Uterus (tissue), 2 donors: ENCODE measurements around the gene CAVIN2.

Source experiments
- CTCF ChIP-seq, 4 experiments: fragments of 200-600 bp in 2 of 4; fragments of 450-650 bp in 2 of 4; sonication (generic) in 2 of 4; IDR thresholded peaks; one replicate each; pipeline ENCODE4 v1.5.1; 2016 to 2019; ENCODE audit warnings: antibody characterized with exemption in 4 of 4, mild to moderate bottlenecking in 2 of 4, moderate library complexity in 1 of 4
- POLR2A ChIP-seq, 2 donors: fragments of 450-650 bp; IDR thresholded peaks; one replicate each; pipeline ENCODE4 v1.6.1; 2016; ENCODE audit warnings: antibody characterized with exemption in 2 of 2, mild to moderate bottlenecking in 1 of 2, moderate library complexity in 1 of 2

GRCh38 chr2:191891656-191892055 lies 44.8 kb upstream of the CAVIN2 start:
- TF ChIP-seq CTCF (IDR thresholded peaks at IDR 0.05): no peak
- TF ChIP-seq POLR2A (IDR thresholded peaks at IDR 0.05): no peak
